K562 (cell line): ENCODE results near the gene CIAO1. TPM values are rescaled to one million over a fixed set of nuclear protein-coding genes. Genes with fewer than 3 reads are reported as not detected.

Source experiments
- ATF2 ChIP-seq: sonication (generic); formaldehyde crosslinking; IDR thresholded peaks from 2 replicates; pipeline ENCODE4 v1.8.1; 2022; ENCODE audit warnings: missing genetic modification reagents
- CEBPZ ChIP-seq: fragments of 150-350 bp; IDR thresholded peaks from 2 replicates; pipeline ENCODE4 v1.6.1; 2014; ENCODE audit warnings: low read depth, mild to moderate bottlenecking, low read length, borderline replicate concordance
- E2F3 ChIP-seq: fragments of 250-450 bp; sonication (Bioruptor Pico); IDR thresholded peaks from 2 replicates; pipeline ENCODE4 v1.4.0; 2020; ENCODE audit warnings: mild to moderate bottlenecking
- HLTF ChIP-seq: fragments of 450-650 bp; IDR thresholded peaks from 2 replicates; pipeline ENCODE4 v1.6.1; 2016
- NCOA2 ChIP-seq, 2 experiments: fragments of 450-650 bp; IDR thresholded peaks; 2 replicates each; pipeline ENCODE4 v1.6.1; 2018; ENCODE audit warnings: mild to moderate bottlenecking in 2 of 2, moderate library complexity in 1 of 2; ENCODE audit not compliant: partially characterized antibody in 2 of 2
- NRF1 ChIP-seq, 2 experiments: fragments of 450-650 bp; IDR thresholded peaks in 1 of 2; conservative IDR thresholded peaks in 1 of 2; 2 replicates each; pipeline ENCODE4 v1.6.1; 2014; ENCODE audit warnings: mild to moderate bottlenecking in 2 of 2
- RBM15 ChIP-seq: fragments of 200-400 bp; formaldehyde crosslinking; IDR thresholded peaks from 2 replicates; pipeline ENCODE4 v1.6.1; 2018; ENCODE audit warnings: mild to moderate bottlenecking, low read length, moderate library complexity; ENCODE audit not compliant: insufficient read depth
- SMAD3 ChIP-seq: fragments of 450-650 bp; formaldehyde crosslinking; conservative IDR thresholded peaks from 2 replicates; pipeline ENCODE4 v1.4.0; 2020; ENCODE audit warnings: mild to moderate bottlenecking
- SNRNP70 ChIP-seq: fragments of 200-400 bp; formaldehyde crosslinking; optimal IDR thresholded peaks from 2 replicates; pipeline ENCODE3; 2017; ENCODE audit warnings: low read depth, low read length
- ZEB2 ChIP-seq: fragments of 450-650 bp; IDR thresholded peaks from 2 replicates; pipeline ENCODE4 v1.6.1; 2016
- ZNF239 ChIP-seq: fragments of 250-450 bp; sonication (Bioruptor Pico); IDR thresholded peaks from 2 replicates; pipeline ENCODE4 v1.4.0; 2020; ENCODE audit warnings: mild to moderate bottlenecking
- ZNF274 ChIP-seq: IDR thresholded peaks from 2 replicates; pipeline ENCODE4 v1.6.1; 2011; ENCODE audit warnings: low read depth, mild to moderate bottlenecking, low read length, moderate library complexity, borderline replicate concordance
- ZZZ3 ChIP-seq: fragments of 450-650 bp; IDR thresholded peaks from 2 replicates; pipeline ENCODE4 v1.6.1; 2016; ENCODE audit warnings: antibody characterized with exemption, mild to moderate bottlenecking, moderate library complexity
- polyA plus RNA-seq, 8 experiments: library from polyadenylated mRNA; depleted of rRNA in 4 of 8; stranded (reverse) in 5 of 8; unstranded in 3 of 8; fragments of >200 nt; fragmentation: Nextera tagmentation in 2 of 8; fragmentation: Illumina TruSeq in 1 of 8; extraction: Ambion mirVana in 2 of 8; extraction: Trizol in 1 of 8; gene quantifications; 2 replicates each; pipeline versions ENCODE4 v1.2.1 to v1.2.3, GENCODE V29; 2011 to 2014; ENCODE audit warnings: inconsistent platforms in 1 of 8, missing spikeins in 1 of 8
- total RNA-seq, 7 experiments: library from RNA; depleted of rRNA in 6 of 7; stranded (reverse); fragments of >200 nt in 6 of 7; fragmentation: Illumina TruSeq in 2 of 7; extraction: Trizol in 2 of 7; gene quantifications; 2 replicates each; pipeline versions ENCODE4 v1.2.1 to v1.2.3, GENCODE V29; 2011 to 2021; ENCODE audit warnings: low replicate concordance in 1 of 7
- TF ChIP-seq, protein P1 (sequence below): fragments of 250-450 bp; sonication (Bioruptor Pico); IDR thresholded peaks from 2 replicates; pipeline ENCODE4 v1.8.0; 2022; ENCODE audit warnings: moderate library complexity, mild to moderate bottlenecking, inconsistent platforms
- TF ChIP-seq, protein P2 (sequence below): fragments of 450-650 bp; formaldehyde crosslinking; IDR thresholded peaks from 2 replicates; pipeline ENCODE4 v1.4.0; 2020; ENCODE audit warnings: mild to moderate bottlenecking, moderate library complexity
- TF ChIP-seq, protein P3 (sequence below): IDR thresholded peaks from 2 replicates; pipeline ENCODE4 v1.6.1; 2011; ENCODE audit not compliant: insufficient read length; ENCODE audit errors: extremely low read depth
- TF ChIP-seq, protein P4 (sequence below), 2 experiments: fragments of 450-650 bp in 1 of 2; sonication (generic) in 1 of 2; formaldehyde crosslinking in 1 of 2; IDR thresholded peaks in 1 of 2; conservative IDR thresholded peaks in 1 of 2; 2 replicates each; pipeline versions ENCODE4 v1.6.1 to v1.8.1; 2016 to 2023; ENCODE audit warnings: mild to moderate bottlenecking in 2 of 2, moderate library complexity in 2 of 2, inconsistent platforms in 1 of 2, missing genetic modification reagents in 1 of 2

CIAO1 gene
- total and polyA plus RNA-seq, 9 of the 15 experiments (the other 6 are each of a cell fraction or from before 2014, with no cell fraction given), result 11.4 to 156 (median 92.8) TPM

DNA sequence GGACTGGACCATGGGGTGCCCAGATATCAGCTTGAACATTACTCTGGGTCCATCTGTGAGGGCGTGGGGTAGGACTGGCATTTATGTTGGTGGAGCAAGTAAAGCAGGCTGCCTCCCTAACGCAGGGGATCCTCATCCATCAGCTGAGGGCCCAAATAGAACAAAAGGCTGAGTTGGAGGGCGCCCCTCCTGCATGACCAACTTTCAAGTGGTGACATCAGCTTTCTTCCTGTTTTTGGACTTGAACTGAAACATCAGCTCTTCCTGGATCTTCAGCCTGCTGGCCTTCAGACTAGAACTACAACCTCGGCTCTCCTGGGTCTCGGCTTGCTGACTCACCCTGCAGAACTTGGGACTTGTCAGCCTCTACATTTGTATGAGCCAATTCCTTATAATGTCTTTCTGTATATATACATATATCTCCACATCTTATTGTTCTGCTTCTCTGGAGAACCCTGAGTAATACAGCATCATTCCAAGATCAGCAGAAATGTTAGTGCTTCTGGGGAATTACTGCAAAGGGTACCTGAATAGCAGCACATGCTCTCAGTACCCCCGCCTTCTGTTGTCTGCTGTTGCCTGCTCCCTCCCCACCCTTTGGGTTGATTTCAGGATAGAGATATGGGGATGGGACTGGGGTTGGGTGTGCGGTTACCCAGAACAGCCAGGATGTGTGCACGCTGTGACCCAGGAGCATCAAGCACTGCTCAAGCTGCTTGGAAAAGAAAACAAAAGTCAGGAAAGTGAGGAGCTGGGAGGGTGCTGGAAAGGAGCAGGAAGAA lies 20.2 kb upstream of the CIAO1 start (continued):
- no peak for TF ChIP-seq NRF1 (conservative IDR thresholded peaks at IDR 0.05 in 1 of 2, IDR thresholded peaks at IDR 0.05 in 1 of 2)
- no peak for TF ChIP-seq ZEB2
- no peak for TF ChIP-seq ZNF274
- TF ChIP-seq RBM15, result no peak
- TF ChIP-seq, protein P1, sequence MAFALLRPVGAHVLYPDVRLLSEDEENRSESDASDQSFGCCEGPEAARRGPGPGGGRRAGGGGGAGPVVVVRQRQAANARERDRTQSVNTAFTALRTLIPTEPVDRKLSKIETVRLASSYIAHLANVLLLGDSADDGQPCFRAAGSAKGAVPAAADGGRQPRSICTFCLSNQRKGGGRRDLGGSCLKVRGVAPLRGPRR (CRISPR knock-in tag), result no peak
- no peak for TF ChIP-seq NCOA2 (IDR thresholded peaks at IDR 0.05; ENCODE audit: partially characterized antibody in 2 of 2)
- TF ChIP-seq, protein P2, sequence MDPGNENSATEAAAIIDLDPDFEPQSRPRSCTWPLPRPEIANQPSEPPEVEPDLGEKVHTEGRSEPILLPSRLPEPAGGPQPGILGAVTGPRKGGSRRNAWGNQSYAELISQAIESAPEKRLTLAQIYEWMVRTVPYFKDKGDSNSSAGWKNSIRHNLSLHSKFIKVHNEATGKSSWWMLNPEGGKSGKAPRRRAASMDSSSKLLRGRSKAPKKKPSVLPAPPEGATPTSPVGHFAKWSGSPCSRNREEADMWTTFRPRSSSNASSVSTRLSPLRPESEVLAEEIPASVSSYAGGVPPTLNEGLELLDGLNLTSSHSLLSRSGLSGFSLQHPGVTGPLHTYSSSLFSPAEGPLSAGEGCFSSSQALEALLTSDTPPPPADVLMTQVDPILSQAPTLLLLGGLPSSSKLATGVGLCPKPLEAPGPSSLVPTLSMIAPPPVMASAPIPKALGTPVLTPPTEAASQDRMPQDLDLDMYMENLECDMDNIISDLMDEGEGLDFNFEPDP (CRISPR knock-in tag), result no peak
- TF ChIP-seq, protein P3, sequence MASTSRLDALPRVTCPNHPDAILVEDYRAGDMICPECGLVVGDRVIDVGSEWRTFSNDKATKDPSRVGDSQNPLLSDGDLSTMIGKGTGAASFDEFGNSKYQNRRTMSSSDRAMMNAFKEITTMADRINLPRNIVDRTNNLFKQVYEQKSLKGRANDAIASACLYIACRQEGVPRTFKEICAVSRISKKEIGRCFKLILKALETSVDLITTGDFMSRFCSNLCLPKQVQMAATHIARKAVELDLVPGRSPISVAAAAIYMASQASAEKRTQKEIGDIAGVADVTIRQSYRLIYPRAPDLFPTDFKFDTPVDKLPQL, result no peak
- TF ChIP-seq SNRNP70, result no peak
- no peak for TF ChIP-seq CEBPZ
- no peak for TF ChIP-seq ZNF239
- TF ChIP-seq SMAD3, result no peak
- TF ChIP-seq, protein P4, sequence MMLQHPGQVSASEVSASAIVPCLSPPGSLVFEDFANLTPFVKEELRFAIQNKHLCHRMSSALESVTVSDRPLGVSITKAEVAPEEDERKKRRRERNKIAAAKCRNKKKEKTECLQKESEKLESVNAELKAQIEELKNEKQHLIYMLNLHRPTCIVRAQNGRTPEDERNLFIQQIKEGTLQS (IDR thresholded peaks at IDR 0.05), result peak; percentile 92
- TF ChIP-seq, protein P4 (CRISPR knock-in tag; conservative IDR thresholded peaks at IDR 0.05), result no peak
- TF ChIP-seq ZZZ3, result no peak
- TF ChIP-seq ATF2, result no peak
- no peak for TF ChIP-seq E2F3 (CRISPR knock-in tag)
- no peak for TF ChIP-seq HLTF
